ENCODE results near the gene TMEM33.

TMEM33 gene

GRCh38 chr4:41940834-41941233 lies 5.6 kb downstream of the TMEM33 start:
- DNase-seq = no peak

DNA sequence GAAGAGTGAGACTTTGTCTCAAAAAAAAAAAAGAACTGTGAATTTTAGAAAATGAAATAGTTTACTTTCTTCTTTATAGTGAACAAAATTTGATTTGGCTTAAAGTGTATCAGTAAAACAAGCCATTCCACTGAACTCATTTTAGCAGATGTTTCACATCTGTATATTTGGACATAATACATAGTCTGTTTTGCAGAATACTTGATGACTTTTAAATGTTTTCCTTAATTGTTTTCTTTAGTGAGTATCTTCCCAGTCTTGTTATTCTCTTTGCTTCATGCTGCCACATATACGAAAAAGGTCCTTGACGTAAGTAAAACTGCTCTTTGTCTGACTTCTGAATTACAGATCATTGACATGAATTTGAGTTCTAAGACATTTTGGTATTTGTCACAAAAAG lies 8.3 kb downstream of the TMEM33 start:
- no peak for DNase-seq

- no peak for DNase-seq
These were observed 8.9 kb downstream of the TMEM33 start for GRCh38 chr4:41944089-41944488.

DNA sequence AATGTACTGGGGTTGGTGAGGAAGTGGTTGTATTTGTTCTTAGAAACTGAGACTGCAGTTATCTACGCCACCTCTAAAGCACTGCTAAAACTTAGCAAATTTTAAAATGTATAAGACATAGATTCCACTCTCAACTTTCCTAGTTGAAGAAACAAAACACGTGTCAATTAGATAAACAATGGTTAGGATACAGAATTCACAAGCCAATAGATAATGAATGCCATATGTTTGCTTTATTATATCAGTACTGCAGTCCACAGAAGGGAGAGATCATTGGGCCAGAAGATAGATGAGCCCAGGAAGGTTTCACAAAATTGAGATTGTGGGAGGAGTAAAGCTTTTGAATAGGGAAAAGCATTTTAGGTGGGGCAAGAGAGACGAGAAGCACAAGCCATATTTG lies 14.3 kb downstream of the TMEM33 start:
- DNase-seq = no peak

GRCh38 chr4:41957634-41958033 lies 22.4 kb downstream of the TMEM33 start:
- DNase-seq = no peak

DNA sequence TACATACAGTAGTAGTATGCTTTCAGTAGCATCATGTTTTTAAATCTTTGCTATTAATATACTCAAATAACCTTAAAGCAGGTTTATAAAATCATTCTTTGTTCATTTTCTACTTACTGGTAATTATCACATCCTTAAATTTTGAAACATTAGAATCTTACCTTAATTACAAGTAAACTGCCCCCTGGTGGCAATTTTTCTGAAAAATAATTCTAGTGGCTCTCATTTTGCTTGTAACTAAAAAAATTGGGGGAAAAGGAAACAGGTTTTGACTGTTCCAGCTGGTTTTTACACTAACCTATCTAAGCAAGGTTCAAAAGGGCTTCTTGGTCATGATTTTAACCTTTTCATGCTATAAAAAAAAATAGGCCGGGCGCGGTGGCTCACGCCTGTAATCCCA lies 27.9 kb downstream of the TMEM33 start:
- DNase-seq = no peak

DNA sequence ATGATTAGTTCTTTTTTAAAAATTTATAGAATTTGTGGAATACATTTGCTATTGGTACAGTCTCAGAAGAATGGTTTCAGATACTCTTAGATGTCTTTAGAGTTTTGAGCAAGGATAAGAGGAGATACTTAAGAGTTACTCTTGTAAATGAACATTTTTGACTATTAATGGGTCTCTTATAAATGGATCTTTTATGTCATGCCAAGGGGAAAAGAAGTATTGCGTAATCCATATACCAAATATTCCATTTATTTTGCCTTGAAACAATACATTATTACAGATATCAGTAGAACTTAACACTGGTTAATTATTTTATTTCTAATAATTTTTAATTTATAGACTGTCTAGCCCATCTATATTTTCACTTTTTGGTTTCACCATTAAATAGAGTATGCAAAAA lies 29.2 kb downstream of the TMEM33 start:
- no peak for DNase-seq

GRCh38 chr4:41967392-41967791 lies 32.2 kb downstream of the TMEM33 start:
- DNase-seq = no peak

GRCh38 chr4:41969671-41970070 lies 34.4 kb downstream of the TMEM33 start:
- DNase-seq = no peak

DNA sequence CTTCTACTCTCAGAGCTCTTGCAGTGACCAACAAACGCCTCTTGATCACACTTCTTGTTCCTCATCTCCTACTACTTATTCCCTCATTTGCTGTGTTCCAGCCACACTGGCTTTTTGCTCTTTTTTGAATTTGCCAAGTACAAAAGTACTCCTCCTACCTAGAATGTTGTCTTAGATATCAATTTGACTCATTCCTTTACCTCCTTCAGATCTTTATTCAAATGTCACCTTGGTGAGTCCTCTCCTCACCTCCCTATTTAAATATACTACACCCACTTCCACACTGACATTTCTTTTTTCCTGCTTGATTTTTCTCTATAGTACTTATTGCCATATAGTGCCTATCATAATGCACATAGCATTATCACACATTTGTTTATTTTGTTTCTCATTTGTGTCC lies 40.1 kb downstream of the TMEM33 start:
- DNase-seq = no peak

GRCh38 chr4:41976775-41977516 lies 41.7 kb downstream of the TMEM33 start:
- peak; percentile 38 for DNase-seq

DNA sequence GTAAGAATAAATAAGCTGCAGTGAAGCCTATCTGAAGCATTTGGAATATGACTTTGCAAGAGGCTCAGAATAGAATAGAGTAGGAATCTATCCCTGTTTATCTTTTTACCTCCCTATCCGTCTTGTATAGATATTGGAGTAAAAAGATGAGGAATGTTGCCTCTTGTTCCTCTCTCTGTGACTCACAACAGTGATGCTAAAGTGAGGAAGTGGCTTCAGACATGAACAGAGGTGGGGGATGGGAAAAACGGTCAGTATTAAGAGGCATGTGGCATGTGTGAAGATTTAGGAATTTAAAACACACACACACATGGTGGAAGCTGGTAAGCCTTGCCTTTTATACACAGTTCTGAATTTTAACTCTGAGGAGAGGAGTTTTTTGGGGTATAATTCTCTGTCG lies 42.5 kb downstream of the TMEM33 start:
- no peak for DNase-seq

DNA sequence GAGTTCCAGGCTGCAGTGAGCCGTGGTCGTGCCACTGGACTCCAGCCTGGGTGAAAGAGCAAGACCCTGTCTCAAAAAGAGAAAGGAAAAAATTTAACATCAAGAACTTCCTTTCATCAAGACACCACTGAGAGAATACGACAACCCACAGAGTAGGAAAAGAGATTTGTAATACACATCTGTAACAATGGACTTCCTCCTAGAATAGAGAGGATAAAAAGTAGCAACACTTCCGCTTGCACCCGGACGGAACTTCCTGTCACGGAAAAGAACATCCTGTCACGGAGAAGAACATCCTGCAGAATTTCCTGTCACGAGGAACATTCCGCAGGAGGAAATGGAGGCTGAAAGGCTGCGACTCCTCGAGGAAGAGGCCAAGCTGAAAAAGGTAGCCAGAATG lies 46.2 kb downstream of the TMEM33 start, which contains the start of gene DCAF4L1:
Gene DCAF4L1, plus strand, starts transcription at position 301 of the 400 bp plus-strand sequence. Its CDS starts 37 bp downstream, at position 338.
- no peak for DNase-seq

DNA sequence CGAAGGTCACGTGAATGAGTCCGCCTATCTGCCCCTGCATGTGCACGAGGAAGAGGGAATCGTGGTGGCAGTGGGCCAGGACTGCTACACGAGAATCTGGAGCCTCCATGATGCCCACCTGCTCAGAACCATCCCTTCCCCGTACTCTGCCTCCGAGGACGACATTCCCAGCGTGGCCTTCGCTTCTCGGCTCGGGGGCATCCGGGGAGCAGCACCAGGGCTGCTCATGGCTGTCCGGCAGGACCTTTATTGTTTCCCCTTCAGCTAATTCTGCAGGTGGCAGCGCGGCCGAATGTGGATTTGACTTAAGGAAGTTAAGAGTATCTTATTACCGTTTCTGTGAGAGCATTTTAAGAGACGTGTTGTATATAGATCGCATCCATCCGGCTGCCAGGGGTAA lies 47.5 kb downstream of the TMEM33 start:
- no peak for DNase-seq

DNA sequence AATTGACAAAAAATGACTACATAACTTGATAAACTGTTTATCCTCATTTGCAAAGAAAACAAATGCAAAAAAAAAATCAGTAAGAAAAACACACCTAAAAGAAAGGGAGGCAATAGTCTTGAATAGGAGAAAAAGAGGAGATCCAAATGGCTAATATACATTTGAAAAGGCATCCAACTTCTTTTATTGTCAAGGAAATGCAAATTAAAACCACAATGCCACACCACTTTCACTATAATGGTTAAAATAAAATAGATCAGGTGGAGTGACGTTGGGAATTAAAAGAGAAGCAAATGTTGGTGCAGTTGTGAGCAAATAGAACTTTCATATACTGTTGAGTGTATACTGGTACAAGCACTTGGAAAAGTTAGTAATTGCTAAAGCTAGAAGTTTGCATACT lies 49.9 kb downstream of the TMEM33 start:
- no peak for DNase-seq

GRCh38 chr4:41989994-41990364 lies 54.8 kb downstream of the TMEM33 start:
- DNase-seq = no peak

- peak; percentile 64 for DNase-seq
These were observed 55.3 kb downstream of the TMEM33 start, which contains the start of gene SLC30A9 for GRCh38 chr4:41990365-41991111. TSS of gene SLC30A9 (plus strand) at chr4:41990530. CDS start at chr4:41990652, 122 bp downstream.

DNA sequence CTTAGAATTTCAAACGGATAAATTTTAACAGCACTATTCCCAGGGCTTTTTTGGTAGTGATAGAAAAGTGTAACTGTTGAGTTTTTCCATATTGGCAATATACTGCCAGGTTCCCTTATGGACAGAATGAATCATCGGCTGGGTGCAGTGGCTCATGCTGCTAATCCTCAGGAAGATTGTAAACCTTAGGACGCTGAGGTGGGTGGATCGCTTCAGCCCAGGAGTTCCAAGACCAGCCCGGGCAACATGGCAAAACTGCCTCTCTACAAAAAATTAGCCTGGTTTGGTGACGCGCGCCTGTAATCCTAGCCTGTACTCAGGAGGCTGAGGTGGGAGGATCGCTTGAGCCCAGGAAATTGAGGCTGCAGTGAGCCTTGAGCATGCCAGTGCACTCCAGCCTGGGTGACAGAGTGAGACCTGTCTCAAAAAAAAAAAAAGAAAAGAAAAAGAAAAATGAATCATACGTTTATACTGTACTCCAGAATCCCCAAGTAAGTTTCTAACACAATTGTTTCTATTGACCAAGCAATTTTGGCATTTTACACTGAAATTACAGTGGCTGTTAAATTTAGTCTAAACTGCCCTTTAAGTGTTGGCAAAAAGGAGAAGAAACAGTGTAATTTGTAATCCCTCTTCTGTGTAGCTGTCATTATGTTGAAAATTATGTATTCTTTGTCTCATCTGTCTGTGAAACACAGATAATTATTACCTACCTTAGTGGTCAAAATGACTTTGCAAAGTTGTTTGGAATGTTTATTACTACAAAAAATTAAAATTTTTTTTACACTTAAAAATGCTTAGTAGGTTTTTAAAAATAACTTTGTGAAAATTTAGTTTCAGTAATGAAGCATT lies 56.9 kb downstream of the TMEM33 start:
- no peak for DNase-seq

GRCh38 chr4:41992967-41993857 lies 58.0 kb downstream of the TMEM33 start:
- DNase-seq = no peak

GRCh38 chr4:41994461-41994985 lies 59.3 kb downstream of the TMEM33 start:
- no peak for DNase-seq

GRCh38 chr4:41998019-41998418 lies 62.8 kb downstream of the TMEM33 start:
- no peak for DNase-seq

- DNase-seq = no peak
These were observed 64.1 kb downstream of the TMEM33 start for GRCh38 chr4:41999321-41999720.
